Gastrocnemius medialis (tissue), 4 donors: Measurements from ENCODE around the gene BGLAP. TPM values are rescaled to one million over a fixed set of nuclear protein-coding genes. Genes with fewer than 3 reads are reported as not detected.

Experiments used
- ATAC-seq, 2 donors: fragments of 150-250 bp; one replicate each; pipeline ENCODE4 v1.9.1; 2016
- DNase-seq, 2 donors: peaks; one replicate each; pipeline ENCODE4 v3.0.0-alpha.2; 2019
- H3K27ac ChIP-seq, 4 donors: fragments of 200-600 bp; sonication (generic); 1 replicate in 1 of 4; 2 replicates in 3 of 4; pipeline ENCODE4 v1.5.1; 2016 to 2018; ENCODE audit warnings: mild to moderate bottlenecking in 2 of 4, moderate library complexity in 1 of 4
- H3K27me3 ChIP-seq, 3 donors: fragments of 200-600 bp; sonication (generic) in 2 of 3; 1 replicate in 1 of 3; 2 replicates in 2 of 3; pipeline versions ENCODE4 v1.5.1 to v1.6.0; 2016 to 2019; ENCODE audit warnings: mild to moderate bottlenecking in 1 of 3, moderate library complexity in 1 of 3
- H3K36me3 ChIP-seq, 2 donors: fragments of 200-600 bp; sonication (generic) in 1 of 2; one replicate each; pipeline ENCODE4 v1.5.1; 2017 to 2018
- H3K4me1 ChIP-seq, 2 donors: fragments of 200-600 bp; sonication (generic) in 1 of 2; one replicate each; pipeline ENCODE4 v1.5.1; 2016 to 2017; ENCODE audit warnings: mild to moderate bottlenecking in 2 of 2
- H3K4me3 ChIP-seq, 4 donors: fragments of 200-600 bp; sonication (generic) in 3 of 4; 1 replicate in 1 of 4; 2 replicates in 3 of 4; pipeline ENCODE4 v1.5.1; 2016 to 2019; ENCODE audit warnings: mild to moderate bottlenecking in 2 of 4
- H3K9me3 ChIP-seq, 3 donors: fragments of 200-600 bp; sonication (generic) in 2 of 3; 1 replicate in 1 of 3; 2 replicates in 2 of 3; pipeline ENCODE4 v1.5.1; 2016 to 2019
- POLR2A ChIP-seq, 2 donors: fragments of 450-650 bp; IDR thresholded peaks; one replicate each; pipeline ENCODE4 v1.6.1; 2017; ENCODE audit warnings: antibody characterized with exemption in 2 of 2, mild to moderate bottlenecking in 2 of 2, moderate library complexity in 2 of 2
- in situ Hi-C, 4 donors: fragments of 200-750 bp; cut with MboI; loops; one replicate each; pipeline versions ENCODE4 v1.15.0 to v1.8.0; 2017; ENCODE audit warnings: low sequenced_read_pairs in 4 of 4
- intact Hi-C: fragments of 100-400 bp; cut with DNase I; formaldehyde crosslinking; loops from one replicate; pipeline ENCODE4 v1.15.1; 2023; ENCODE audit warnings: low total_unique reads
- total RNA-seq, 4 donors: library from RNA; depleted of rRNA; stranded (reverse); fragments of >200 nt; gene quantifications; one replicate each; pipeline versions ENCODE4 v1.1.0 to v1.2.3, GENCODE V29; 2016
- TF ChIP-seq, protein P1 (sequence below), 5 experiments: fragments of 450-650 bp in 3 of 5; fragments of 200-600 bp in 2 of 5; sonication (generic) in 2 of 5; IDR thresholded peaks in 4 of 5; conservative IDR thresholded peaks in 1 of 5; 1 replicate in 4 of 5; 2 replicates in 1 of 5; pipeline ENCODE4 v1.5.1; 2016 to 2019; ENCODE audit warnings: antibody characterized with exemption in 5 of 5, mild to moderate bottlenecking in 3 of 5, moderate library complexity in 3 of 5

BGLAP gene
- total RNA-seq, 4 donors from 2014 or later: not detected

DNA sequence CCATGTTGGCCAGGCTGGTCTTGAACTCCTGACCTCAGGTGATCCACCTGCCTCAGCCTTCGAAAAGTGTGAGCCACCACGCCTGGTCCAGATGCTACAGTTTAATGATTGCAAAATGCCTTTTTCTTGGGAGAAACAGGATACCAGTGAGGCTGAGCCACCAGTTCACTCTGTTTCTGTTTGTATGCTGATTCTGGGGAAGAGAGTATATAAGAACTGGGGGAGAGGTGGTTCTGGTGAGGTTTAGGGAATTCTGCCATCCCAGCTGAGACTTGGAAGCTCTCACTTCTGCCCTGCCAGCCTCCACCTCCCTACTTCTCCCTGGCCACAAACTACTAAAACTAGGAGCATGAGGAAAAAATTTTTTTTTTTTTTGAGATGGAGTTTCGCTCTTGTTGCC, 37.3 kb upstream of the BGLAP start:
- intact Hi-C loops: no loop called here
- ATAC-seq (no peak), DNase-seq (no peak)
- Histone ChIP-seq H3K27me3 (no peaks in the 10 kb centered on the region), H3K36me3 (peaks cover 0 to 27% of the 10 kb centered on the region in 2 donors), H3K4me3 (no peak overlapping the region), H3K27ac (no peak overlapping the region), H3K4me1 (no peaks in the 10 kb centered on the region), H3K9me3 (no peaks in the 10 kb centered on the region)
- TF ChIP-seq, protein P1, sequence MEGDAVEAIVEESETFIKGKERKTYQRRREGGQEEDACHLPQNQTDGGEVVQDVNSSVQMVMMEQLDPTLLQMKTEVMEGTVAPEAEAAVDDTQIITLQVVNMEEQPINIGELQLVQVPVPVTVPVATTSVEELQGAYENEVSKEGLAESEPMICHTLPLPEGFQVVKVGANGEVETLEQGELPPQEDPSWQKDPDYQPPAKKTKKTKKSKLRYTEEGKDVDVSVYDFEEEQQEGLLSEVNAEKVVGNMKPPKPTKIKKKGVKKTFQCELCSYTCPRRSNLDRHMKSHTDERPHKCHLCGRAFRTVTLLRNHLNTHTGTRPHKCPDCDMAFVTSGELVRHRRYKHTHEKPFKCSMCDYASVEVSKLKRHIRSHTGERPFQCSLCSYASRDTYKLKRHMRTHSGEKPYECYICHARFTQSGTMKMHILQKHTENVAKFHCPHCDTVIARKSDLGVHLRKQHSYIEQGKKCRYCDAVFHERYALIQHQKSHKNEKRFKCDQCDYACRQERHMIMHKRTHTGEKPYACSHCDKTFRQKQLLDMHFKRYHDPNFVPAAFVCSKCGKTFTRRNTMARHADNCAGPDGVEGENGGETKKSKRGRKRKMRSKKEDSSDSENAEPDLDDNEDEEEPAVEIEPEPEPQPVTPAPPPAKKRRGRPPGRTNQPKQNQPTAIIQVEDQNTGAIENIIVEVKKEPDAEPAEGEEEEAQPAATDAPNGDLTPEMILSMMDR (IDR thresholded peaks at IDR 0.05 in 4 of 5, conservative IDR thresholded peaks at IDR 0.05 in 1 of 5): no peak
- TF ChIP-seq POLR2A (IDR thresholded peaks at IDR 0.05): no peak
- in situ Hi-C loops: no loop called here

DNA sequence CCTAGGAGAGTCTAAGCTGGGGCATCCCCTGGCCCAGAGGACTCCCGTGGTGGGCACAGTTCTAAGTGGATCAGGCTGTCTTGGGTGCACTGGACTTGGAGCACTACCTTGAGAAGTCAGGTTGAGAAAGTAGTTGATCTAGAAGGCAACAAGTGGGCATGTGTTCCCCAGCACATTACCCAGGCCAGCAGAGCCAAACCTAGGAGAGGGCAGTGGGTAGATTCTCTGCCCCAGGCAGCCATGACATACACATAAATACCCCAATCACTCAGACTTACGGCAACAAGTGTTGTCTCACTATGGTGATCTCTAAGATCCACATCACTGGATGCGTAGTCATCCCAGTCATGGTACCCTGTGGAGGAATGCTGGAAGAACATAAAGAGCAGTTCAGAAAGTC, 30.7 kb upstream of the BGLAP start:
- Histone ChIP-seq H3K9me3 (no peaks in the 10 kb centered on the region), H3K4me1 (peaks cover 12 to 25% of the 10 kb centered on the region in 2 donors), H3K36me3 (peaks cover 0 to 12% of the 10 kb centered on the region in 2 donors), H3K27ac (no peak overlapping the region), H3K27me3 (no peaks in the 10 kb centered on the region), H3K4me3 (no peak overlapping the region)
- in situ Hi-C loops: no loop called here
- DNase-seq (no peak), ATAC-seq (no peak)
- TF ChIP-seq POLR2A (IDR thresholded peaks at IDR 0.05): no peak
- TF ChIP-seq, protein P1 (IDR thresholded peaks at IDR 0.05 in 4 of 5, conservative IDR thresholded peaks at IDR 0.05 in 1 of 5): no peak
- intact Hi-C loops: loop anchor here (5.0 kb wide), 2 partner anchors 64 to 114 kb away; no protein-coding TSS in a partner anchor

DNA sequence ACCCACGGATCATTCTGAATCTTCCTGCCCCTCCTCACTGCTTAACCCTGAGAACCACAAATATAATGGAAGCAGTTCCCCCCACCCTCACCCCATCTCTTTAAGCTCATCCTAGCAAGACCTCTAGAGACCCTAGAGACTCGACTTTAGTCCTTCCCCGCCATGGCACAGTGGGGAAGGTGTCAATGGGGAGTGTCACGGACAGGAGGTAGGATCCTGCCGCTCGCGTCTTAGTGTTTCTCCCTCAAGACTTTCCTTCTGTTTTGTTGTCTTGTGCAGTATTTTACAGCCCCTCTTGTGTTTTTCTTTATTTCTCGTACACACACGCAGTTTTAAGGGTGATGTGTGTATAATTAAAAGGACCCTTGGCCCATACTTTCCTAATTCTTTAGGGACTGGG, 29.9 kb upstream of the BGLAP start:
- H3K4me3 ChIP-seq: peak overlapping the region; percentile 70 to 92 (median 74)

DNA sequence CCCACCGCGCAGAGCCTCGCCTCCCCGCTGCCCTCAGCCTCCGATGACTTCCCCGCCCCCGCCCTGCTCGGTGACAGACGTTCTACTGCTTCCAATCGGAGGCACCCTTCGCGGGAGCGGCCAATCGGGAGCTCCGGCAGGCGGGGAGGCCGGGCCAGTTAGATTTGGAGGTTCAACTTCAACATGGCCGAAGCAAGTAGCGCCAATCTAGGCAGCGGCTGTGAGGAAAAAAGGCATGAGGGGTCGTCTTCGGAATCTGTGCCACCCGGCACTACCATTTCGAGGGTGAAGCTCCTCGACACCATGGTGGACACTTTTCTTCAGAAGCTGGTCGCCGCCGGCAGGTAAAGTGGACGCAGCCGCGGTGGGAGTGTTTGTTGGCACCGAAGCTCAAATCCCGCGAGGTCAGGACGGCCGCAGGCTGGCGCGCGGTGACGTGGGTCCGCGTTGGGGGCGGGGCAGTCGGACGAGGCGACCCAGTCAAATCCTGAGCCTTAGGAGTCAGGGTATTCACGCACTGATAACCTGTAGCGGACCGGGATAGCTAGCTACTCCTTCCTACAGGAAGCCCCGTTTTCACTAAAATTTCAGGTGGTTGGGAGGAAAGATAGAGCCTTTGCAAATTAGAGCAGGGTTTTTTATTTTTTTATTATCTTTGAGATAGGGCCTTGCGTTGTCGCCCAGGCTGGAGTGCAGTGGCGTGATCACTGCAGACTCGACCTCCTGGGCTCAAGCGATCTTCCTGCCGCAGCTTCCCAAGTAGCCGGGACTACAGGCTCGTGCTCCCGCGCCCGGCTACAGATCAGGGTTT, 28.9 kb upstream of the BGLAP start, which contains the start of gene PMF1:
Gene PMF1, plus strand, starts transcription at position 175 of the 811 bp plus-strand sequence. Its CDS starts 9 bp downstream, at position 184.
- in situ Hi-C loops: no loop called here
- H3K36me3 ChIP-seq: peaks cover 0 to 12% of the 10 kb centered on the region in 2 donors
- TF ChIP-seq POLR2A (IDR thresholded peaks at IDR 0.05): peak; percentile 59 to 74
- TF ChIP-seq, protein P1 (IDR thresholded peaks at IDR 0.05 in 4 of 5, conservative IDR thresholded peaks at IDR 0.05 in 1 of 5): no peak

More for the DNA sequence above, 29.9 kb upstream of the BGLAP start:
- no peaks in the 10 kb centered on the region for H3K9me3 ChIP-seq
- DNase-seq (no peak), ATAC-seq (no peak)
- TF ChIP-seq, protein P1 (IDR thresholded peaks at IDR 0.05 in 4 of 5, conservative IDR thresholded peaks at IDR 0.05 in 1 of 5): no peak
- no peak for TF ChIP-seq POLR2A (IDR thresholded peaks at IDR 0.05)
- H3K36me3 ChIP-seq: peaks cover 0 to 12% of the 10 kb centered on the region in 2 donors
- H3K27me3 ChIP-seq: no peaks in the 10 kb centered on the region
- intact Hi-C loops (loop anchor here (2.0 to 5.0 kb wide), 5 partner anchors 17 to 115 kb away; partner anchors contain the start of genes SLC25A44 and SMG5), in situ Hi-C loops (no loop called here)
- H3K4me1 ChIP-seq: peaks cover 12 to 25% of the 10 kb centered on the region in 2 donors
- H3K27ac ChIP-seq: peak overlapping the region; percentile 91 to 99 (median 95)

More for the DNA sequence above, 28.9 kb upstream of the BGLAP start, which contains the start of gene PMF1:
- ATAC-seq (peak; percentile 98 to 99), DNase-seq (peak; percentile 98)
- Histone ChIP-seq H3K9me3 (no peaks in the 10 kb centered on the region), H3K4me1 (peaks cover 21 to 25% of the 10 kb centered on the region in 2 donors), H3K27me3 (no peaks in the 10 kb centered on the region), H3K4me3 (peak within 1 kb of the TSS; percentile 70 to 92 (median 74)), H3K27ac (peak within 1 kb of the TSS; percentile 91 to 99 (median 95))
- intact Hi-C loops: loop anchor here (2.0 to 5.0 kb wide), 5 partner anchors 18 to 116 kb away; partner anchors contain the start of genes SLC25A44 and SMG5
